Astrocyte (in vitro differentiated cells and primary cell): ENCODE measurements around the gene ADGRE2. TPM values are rescaled to one million over a fixed set of nuclear protein-coding genes. Genes with fewer than 3 reads are reported as not detected.

ENCODE experiments used
- DNase-seq: peaks from one replicate; pipeline ENCODE4 v3.0.0-alpha.2; 2010; ENCODE audit warnings: low read depth
- FAIRE-seq: peaks from 2 replicates; lab custom pipeline; 2011; peaks lifted over from hg19 to GRCh38; lab: Jason Lieb, UNC
- H2AFZ ChIP-seq: 2 replicates; pipeline ENCODE4 v1.6.0; 2012; ENCODE audit warnings: low read depth, low read length, inconsistent platforms
- H3K27ac ChIP-seq: 2 replicates; pipeline ENCODE4 v1.5.1; 2011; ENCODE audit warnings: low read depth, low read length, inconsistent platforms
- H3K27me3 ChIP-seq: 2 replicates; pipeline ENCODE4 v1.6.0; 2011; ENCODE audit warnings: low read length, inconsistent platforms; ENCODE audit not compliant: insufficient read depth
- H3K36me3 ChIP-seq: 2 replicates; pipeline ENCODE4 v1.5.1; 2011; ENCODE audit warnings: low read length, inconsistent platforms; ENCODE audit not compliant: insufficient read depth
- H3K4me1 ChIP-seq: 2 replicates; pipeline ENCODE4 v1.5.1; 2011; ENCODE audit warnings: low read length, inconsistent platforms; ENCODE audit not compliant: insufficient read depth
- H3K4me2 ChIP-seq: 2 replicates; pipeline ENCODE4 v1.6.0; 2012; ENCODE audit warnings: low read length, inconsistent platforms
- H3K4me3 ChIP-seq: 2 replicates; pipeline ENCODE4 v1.5.1; 2011; ENCODE audit warnings: low read depth, mild to moderate bottlenecking, low read length, inconsistent platforms; ENCODE audit not compliant: insufficient read depth
- H3K79me2 ChIP-seq: 2 replicates; pipeline ENCODE4 v1.6.0; 2012; ENCODE audit warnings: mild to moderate bottlenecking, low read length, inconsistent platforms; ENCODE audit not compliant: insufficient read depth
- H3K9ac ChIP-seq: 2 replicates; pipeline ENCODE4 v1.6.0; 2012; ENCODE audit warnings: mild to moderate bottlenecking, low read length, inconsistent platforms
- H3K9me3 ChIP-seq: 2 replicates; pipeline ENCODE4 v1.5.1; 2012; ENCODE audit warnings: low read depth, mild to moderate bottlenecking, low read length, inconsistent platforms; ENCODE audit not compliant: insufficient read depth
- H4K20me1 ChIP-seq: 2 replicates; pipeline ENCODE4 v1.6.0; 2012; ENCODE audit warnings: low read length, inconsistent platforms; ENCODE audit not compliant: insufficient read depth
- H3K27ac Mint-ChIP-seq: one replicate; pipeline ENCODE4 v1.8.0; 2021; ENCODE audit warnings: mild to moderate bottlenecking, mixed read lengths; ENCODE audit not compliant: unreplicated experiment
- H3K27me3 Mint-ChIP-seq: one replicate; pipeline ENCODE4 v1.8.0; 2021; ENCODE audit warnings: low read depth, mixed read lengths; ENCODE audit not compliant: unreplicated experiment
- H3K36me3 Mint-ChIP-seq: one replicate; pipeline ENCODE4 v1.8.0; 2021; ENCODE audit warnings: low read depth, mixed read lengths; ENCODE audit not compliant: unreplicated experiment
- H3K4me1 Mint-ChIP-seq: one replicate; pipeline ENCODE4 v1.8.0; 2021; ENCODE audit warnings: low read depth, mixed read lengths; ENCODE audit not compliant: unreplicated experiment
- H3K4me3 Mint-ChIP-seq: one replicate; pipeline ENCODE4 v1.8.0; 2021; ENCODE audit warnings: mild to moderate bottlenecking, moderate library complexity, mixed read lengths; ENCODE audit not compliant: unreplicated experiment
- H3K9me3 Mint-ChIP-seq: one replicate; pipeline ENCODE4 v1.8.0; 2021; ENCODE audit warnings: mild to moderate bottlenecking, mixed read lengths; ENCODE audit not compliant: unreplicated experiment
- CTCF ChIP-seq: IDR thresholded peaks from 2 replicates; pipeline ENCODE4 v1.5.1; 2011; ENCODE audit warnings: low read depth, mild to moderate bottlenecking, inconsistent platforms, low read length, moderate library complexity; ENCODE audit not compliant: insufficient read depth
- EZH2 ChIP-seq: IDR thresholded peaks from 2 replicates; pipeline ENCODE4 v1.6.1; 2012; ENCODE audit warnings: mild to moderate bottlenecking, low read length, inconsistent platforms; ENCODE audit not compliant: insufficient read depth
- total RNA-seq: library from RNA; stranded (reverse); gene quantifications from 2 replicates; pipeline ENCODE4 v1.2.1, GENCODE V29; 2021

The ADGRE2 gene
- total RNA-seq, 1 donor from 2014 or later, result 0.34 TPM

- no peaks in the 10 kb centered on the region for H3K36me3 Mint-ChIP-seq
- Histone ChIP-seq H3K9me3 (no peaks in the 10 kb centered on the region), H3K4me2 (no peak overlapping the region), H3K9ac (no peak overlapping the region), H2AFZ (no peak overlapping the region), H3K79me2 (no peaks in the 10 kb centered on the region), H3K27me3 (no peaks in the 10 kb centered on the region), H3K4me3 (no peak overlapping the region), H4K20me1 (no peaks in the 10 kb centered on the region), H3K27ac (no peak overlapping the region), H3K4me1 (no peaks in the 10 kb centered on the region), H3K36me3 (no peaks in the 10 kb centered on the region)
- TF ChIP-seq CTCF, result no peak
- no peak for TF ChIP-seq EZH2
- peaks cover 2% of the 10 kb centered on the region for H3K9me3 Mint-ChIP-seq
- FAIRE-seq (no peak), DNase-seq (no peak)
- no peaks in the 10 kb centered on the region for H3K4me1 Mint-ChIP-seq
- no peaks in the 10 kb centered on the region for H3K27me3 Mint-ChIP-seq
- H3K4me3 Mint-ChIP-seq, result no peak overlapping the region
- no peak overlapping the region for H3K27ac Mint-ChIP-seq
Observed at GRCh38 chr19:14818588-14818987, 40.2 kb upstream of the ADGRE2 start.

DNA sequence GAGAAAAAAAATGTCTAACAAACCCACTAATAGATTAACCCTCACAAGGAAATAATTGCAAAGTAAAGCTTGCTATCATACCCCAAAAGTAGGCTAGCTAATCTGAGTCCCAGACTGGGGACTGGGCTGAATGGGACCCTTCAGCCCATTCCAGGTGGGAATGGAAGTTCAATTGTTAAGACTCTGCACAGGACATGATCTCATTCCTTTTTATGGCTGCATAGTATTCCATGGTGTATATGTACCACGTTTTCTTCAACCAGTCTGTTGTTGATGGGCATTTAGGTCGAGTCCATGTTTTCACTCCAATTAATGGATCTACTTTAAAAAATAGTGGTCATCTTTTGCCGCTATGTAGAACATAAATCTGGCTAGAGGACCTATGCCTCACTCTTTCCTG is 38.7 kb upstream of the ADGRE2 start:
- DNase-seq, result no peak
- FAIRE-seq, result no peak
- H3K36me3 Mint-ChIP-seq, result no peaks in the 10 kb centered on the region

More for the DNA sequence above, 38.7 kb upstream of the ADGRE2 start:
- Histone ChIP-seq H3K79me2 (no peaks in the 10 kb centered on the region), H3K27me3 (no peaks in the 10 kb centered on the region), H3K4me2 (no peak overlapping the region), H2AFZ (no peak overlapping the region), H3K36me3 (no peaks in the 10 kb centered on the region), H3K4me1 (no peaks in the 10 kb centered on the region), H3K9me3 (no peaks in the 10 kb centered on the region), H4K20me1 (no peaks in the 10 kb centered on the region), H3K9ac (no peak overlapping the region), H3K27ac (no peak overlapping the region), H3K4me3 (no peak overlapping the region)
- Mint-ChIP-seq H3K9me3 (peaks cover 2% of the 10 kb centered on the region), H3K27ac (no peak overlapping the region), H3K27me3 (no peaks in the 10 kb centered on the region), H3K4me3 (no peak overlapping the region), H3K4me1 (no peaks in the 10 kb centered on the region)
- no peak for TF ChIP-seq CTCF
- TF ChIP-seq EZH2, result no peak
